ENCODE results near the gene ERLIN1. TPM values are rescaled to one million over a fixed set of nuclear protein-coding genes. Genes with fewer than 3 reads are reported as not detected.

The ERLIN1 gene
- total RNA-seq, 1 experiment from 2014 or later: 79.8 TPM

DNA sequence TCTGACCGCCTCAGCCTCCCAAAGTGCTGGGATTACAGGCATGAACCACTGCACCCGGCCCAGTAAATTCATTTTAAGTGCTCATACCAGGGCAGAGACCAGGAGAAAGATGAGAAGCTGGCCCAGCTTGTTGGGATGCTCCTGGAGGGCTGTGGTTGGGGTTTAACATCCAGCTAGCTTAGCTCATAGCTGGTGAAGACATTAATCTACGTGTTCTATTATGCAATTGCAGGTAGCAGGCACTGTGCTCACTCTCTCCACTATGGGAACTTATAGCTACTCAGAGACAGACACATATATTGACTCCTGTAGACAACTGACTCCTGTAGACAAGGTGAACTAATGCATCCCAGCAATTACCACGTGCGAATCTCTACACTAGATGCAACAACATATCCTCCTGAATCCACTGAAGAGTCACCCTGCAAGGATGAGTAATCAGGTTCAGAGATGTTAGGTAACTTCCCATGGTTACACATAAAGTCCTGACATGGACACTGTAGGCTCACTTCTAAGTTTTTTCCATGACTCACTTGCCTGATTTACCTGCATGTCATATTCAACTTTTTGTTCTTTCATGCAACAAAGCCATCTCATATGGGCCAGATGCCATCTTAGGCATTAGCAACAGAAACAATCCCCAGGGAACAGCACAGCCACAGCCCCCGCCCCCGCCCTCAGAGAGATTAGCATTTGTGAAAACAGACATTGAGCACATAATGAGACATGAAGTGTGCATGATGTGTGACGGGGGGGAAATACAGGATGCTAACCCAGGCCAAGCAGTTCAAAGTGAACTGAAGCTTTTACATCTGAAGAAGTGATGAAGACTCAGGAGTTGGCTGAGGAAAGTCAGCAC, 37.2 kb downstream of the ERLIN1 start:
- Histone ChIP-seq H3K27me3 (ENCODE audit: control insufficient read depth, insufficient read depth, low read length) (no peaks in the 10 kb centered on the region), H3K36me3 (ENCODE audit: control insufficient read depth, insufficient read depth, low read length) (peaks cover 28% of the 10 kb centered on the region), H3K4me1 (ENCODE audit: control insufficient read depth, insufficient read depth, low read length) (no peaks in the 10 kb centered on the region), H3K27ac (ENCODE audit: low read length) (no peak overlapping the region), H3K4me3 (ENCODE audit: low read depth in 2 of 2, low read length in 2 of 2) (no peak overlapping the region), H3K9me3 (ENCODE audit: control insufficient read depth, insufficient read depth, low read depth, low read length) (no peaks in the 10 kb centered on the region)
- ATAC-seq (peak; percentile 43; the same call in 1 of the 2 replicates), DNase-seq (ENCODE audit: low read depth, low spot score) (peak; percentile 51)
- ChIA-PET POLR2A (no interaction called here), CTCF (no interaction called here)
- intact Hi-C loops (cut with micrococcal nuclease; ENCODE audit: unreplicated experiment): no loop called here
- TF ChIP-seq CTCF (IDR thresholded peaks at IDR 0.05): no peak
- TF ChIP-seq SIN3A (IDR thresholded peaks at IDR 0.05; ENCODE audit: borderline replicate concordance, insufficient read depth, low read depth, low read length): no peak
- no peak for TF ChIP-seq REST (IDR thresholded peaks at IDR 0.05; ENCODE audit: insufficient read depth in 1 of 2, low read depth in 2 of 2, low read length in 1 of 2)
- TF ChIP-seq TCF7L2 (IDR thresholded peaks at IDR 0.05; ENCODE audit: low read depth, low read length): no peak
- peak; percentile 24; the same call in 1 of the 2 replicates for TF ChIP-seq POLR2AphosphoS5 (IDR thresholded peaks at IDR 0.05; ENCODE audit: low read depth, low read length)
- BruUV-seq (replicated peaks): no TSS peak
- in situ Hi-C loops (cut with HindIII; ENCODE audit: low pct_unique_long_range_greater_than_20kb, low sequenced_read_pairs): no loop called here

GRCh38 chr10:100146875-100147650, 38.8 kb downstream of the ERLIN1 start:
- TF ChIP-seq SIN3A (IDR thresholded peaks at IDR 0.05; ENCODE audit: borderline replicate concordance, insufficient read depth, low read depth, low read length): no peak
- TF ChIP-seq CTCF (IDR thresholded peaks at IDR 0.05): no peak
- no peak for TF ChIP-seq POLR2AphosphoS5 (IDR thresholded peaks at IDR 0.05; ENCODE audit: low read depth, low read length)
- TF ChIP-seq REST (IDR thresholded peaks at IDR 0.05; ENCODE audit: insufficient read depth in 1 of 2, low read depth in 2 of 2, low read length in 1 of 2): no peak
- TF ChIP-seq TCF7L2 (IDR thresholded peaks at IDR 0.05; ENCODE audit: low read depth, low read length): no peak
- no peak for DNase-seq (ENCODE audit: low read depth, low spot score)
- no peak overlapping the region for H3K4me3 ChIP-seq (ENCODE audit: low read depth in 2 of 2, low read length in 2 of 2)
- H3K4me1 ChIP-seq (ENCODE audit: control insufficient read depth, insufficient read depth, low read length): no peaks in the 10 kb centered on the region
- H3K9me3 ChIP-seq (ENCODE audit: control insufficient read depth, insufficient read depth, low read depth, low read length): no peaks in the 10 kb centered on the region
- no TSS peak for BruUV-seq (replicated peaks)
- peaks cover 18% of the 10 kb centered on the region for H3K36me3 ChIP-seq (ENCODE audit: control insufficient read depth, insufficient read depth, low read length)
- in situ Hi-C loops (cut with HindIII; ENCODE audit: low pct_unique_long_range_greater_than_20kb, low sequenced_read_pairs): no loop called here
- ChIA-PET POLR2A (no interaction called here), CTCF (interaction anchor here (0.6 kb wide), 1 partner anchor 200 kb away, joined by 3 read pairs; the partner anchor contains the start of gene SCD)
- no peaks in the 10 kb centered on the region for H3K27me3 ChIP-seq (ENCODE audit: control insufficient read depth, insufficient read depth, low read length)
- H3K27ac ChIP-seq (ENCODE audit: low read length): no peak overlapping the region
- intact Hi-C loops (cut with micrococcal nuclease; ENCODE audit: unreplicated experiment): no loop called here
- ATAC-seq: peak; percentile 40
